WERI-Rb-1 (cell line): ENCODE measurements around the gene SAMD5.

Experiments used
- DNase-seq: peaks from one replicate; pipeline ENCODE4 v3.0.0-alpha.2; 2020
- H3K27ac ChIP-seq: fragments of 250-450 bp; sonication (Bioruptor Pico); 2 replicates; pipeline ENCODE4 v1.5.1; 2020; ENCODE audit warnings: mild to moderate bottlenecking, moderate library complexity
- H3K27me3 ChIP-seq: fragments of 250-450 bp; sonication (Bioruptor Pico); 2 replicates; pipeline ENCODE4 v1.5.1; 2021; ENCODE audit warnings: mild to moderate bottlenecking, low read depth, moderate library complexity; ENCODE audit not compliant: insufficient read depth, severe bottlenecking
- H3K36me3 ChIP-seq: fragments of 250-450 bp; sonication (Bioruptor Pico); 2 replicates; pipeline ENCODE4 v1.5.1; 2020; ENCODE audit warnings: mild to moderate bottlenecking, moderate library complexity
- H3K4me3 ChIP-seq: 2 replicates; pipeline ENCODE4 v1.5.1; 2011; ENCODE audit warnings: low read depth, mild to moderate bottlenecking, control low read depth, low read length
- H3K9me3 ChIP-seq: fragments of 250-450 bp; sonication (Bioruptor Pico); 2 replicates; pipeline ENCODE4 v1.5.1; 2021; ENCODE audit warnings: mild to moderate bottlenecking, moderate library complexity; ENCODE audit not compliant: severe bottlenecking
- TF ChIP-seq, protein P1 (sequence below): IDR thresholded peaks from 2 replicates; pipeline ENCODE4 v1.5.1; 2011; ENCODE audit warnings: low read depth, mild to moderate bottlenecking, control low read depth, inconsistent platforms, low read length

Gene SAMD5

DNA sequence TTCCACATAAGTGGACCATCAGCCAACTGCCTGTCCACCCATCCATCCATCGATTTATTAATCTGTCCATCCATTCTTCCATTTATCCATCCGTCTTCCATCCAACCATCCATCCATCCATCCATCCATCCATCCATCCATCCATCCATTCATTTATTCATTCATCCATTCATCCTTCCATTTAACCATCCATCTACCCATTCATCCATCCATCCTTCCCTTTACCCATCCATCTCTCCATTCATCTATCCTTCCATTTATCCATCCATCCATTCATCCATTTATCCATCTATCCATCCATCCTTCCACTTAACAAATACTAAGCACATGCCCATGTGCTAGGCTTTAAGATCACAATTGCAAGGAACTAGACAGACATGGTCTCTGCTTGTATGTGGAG, 6.8 kb downstream of the SAMD5 start:
- no peak overlapping the region for H3K27ac ChIP-seq
- no peak for DNase-seq
- H3K4me3 ChIP-seq = no peak overlapping the region
- no peaks in the 10 kb centered on the region for H3K36me3 ChIP-seq
- H3K9me3 ChIP-seq = no peaks in the 10 kb centered on the region
- TF ChIP-seq, protein P1, sequence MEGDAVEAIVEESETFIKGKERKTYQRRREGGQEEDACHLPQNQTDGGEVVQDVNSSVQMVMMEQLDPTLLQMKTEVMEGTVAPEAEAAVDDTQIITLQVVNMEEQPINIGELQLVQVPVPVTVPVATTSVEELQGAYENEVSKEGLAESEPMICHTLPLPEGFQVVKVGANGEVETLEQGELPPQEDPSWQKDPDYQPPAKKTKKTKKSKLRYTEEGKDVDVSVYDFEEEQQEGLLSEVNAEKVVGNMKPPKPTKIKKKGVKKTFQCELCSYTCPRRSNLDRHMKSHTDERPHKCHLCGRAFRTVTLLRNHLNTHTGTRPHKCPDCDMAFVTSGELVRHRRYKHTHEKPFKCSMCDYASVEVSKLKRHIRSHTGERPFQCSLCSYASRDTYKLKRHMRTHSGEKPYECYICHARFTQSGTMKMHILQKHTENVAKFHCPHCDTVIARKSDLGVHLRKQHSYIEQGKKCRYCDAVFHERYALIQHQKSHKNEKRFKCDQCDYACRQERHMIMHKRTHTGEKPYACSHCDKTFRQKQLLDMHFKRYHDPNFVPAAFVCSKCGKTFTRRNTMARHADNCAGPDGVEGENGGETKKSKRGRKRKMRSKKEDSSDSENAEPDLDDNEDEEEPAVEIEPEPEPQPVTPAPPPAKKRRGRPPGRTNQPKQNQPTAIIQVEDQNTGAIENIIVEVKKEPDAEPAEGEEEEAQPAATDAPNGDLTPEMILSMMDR = no peak
- H3K27me3 ChIP-seq = no peaks in the 10 kb centered on the region

DNA sequence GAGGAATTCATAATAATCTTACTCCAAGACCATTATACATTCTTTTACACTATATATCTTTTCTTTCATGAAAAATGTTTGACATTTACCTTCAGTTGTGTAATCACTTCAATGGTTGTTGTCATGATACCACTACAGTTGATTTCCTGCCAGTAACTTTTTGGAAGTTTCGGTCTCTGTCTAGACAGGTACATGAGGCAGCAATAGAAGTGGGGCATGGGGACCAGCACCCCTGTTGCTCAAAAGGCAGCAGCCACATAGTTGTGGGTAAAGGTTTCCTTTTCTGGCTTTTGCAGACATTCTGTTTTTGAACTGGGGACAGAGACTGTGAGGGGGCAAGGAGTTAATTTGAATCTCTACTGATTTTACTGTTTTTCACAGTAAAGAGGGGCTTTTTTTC, 14.1 kb downstream of the SAMD5 start:
- DNase-seq = no peak

DNA sequence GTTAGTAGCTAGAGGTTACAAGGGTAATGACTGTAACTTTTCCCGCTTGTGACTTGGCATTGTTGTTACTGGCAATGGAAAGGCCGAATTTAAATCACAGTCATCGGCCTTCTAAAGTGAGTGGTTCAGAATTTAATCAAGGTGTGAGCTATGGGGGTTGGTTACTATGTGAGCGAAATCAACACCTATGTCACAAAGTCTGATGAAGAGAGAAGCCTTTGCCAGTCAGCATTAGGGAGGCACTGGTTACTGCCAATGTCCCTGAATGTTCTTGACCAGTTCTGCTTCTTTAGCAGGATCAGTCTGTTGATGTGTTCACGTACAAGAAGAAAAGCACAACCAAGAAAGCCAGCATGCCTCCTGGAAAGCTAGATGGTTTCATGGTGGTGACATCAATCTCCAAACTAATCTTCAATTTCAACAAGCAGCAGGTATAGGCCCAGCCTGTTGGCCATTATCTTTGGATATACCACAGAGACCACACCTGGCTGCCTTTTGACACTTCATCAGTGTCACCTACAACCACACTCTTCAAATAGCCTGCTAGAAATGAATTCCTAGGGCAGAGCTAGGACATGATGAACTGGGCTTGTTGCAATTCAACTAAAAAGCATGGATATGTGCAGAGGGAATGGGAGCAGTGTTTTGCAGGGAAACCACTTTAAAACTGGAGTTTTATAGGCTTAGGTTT, 17.2 kb downstream of the SAMD5 start:
- no peaks in the 10 kb centered on the region for H3K27me3 ChIP-seq
- no peak overlapping the region for H3K27ac ChIP-seq
- no peaks in the 10 kb centered on the region for H3K36me3 ChIP-seq
- H3K9me3 ChIP-seq = no peaks in the 10 kb centered on the region
- DNase-seq = no peak
- TF ChIP-seq, protein P1 = no peak
- no peak overlapping the region for H3K4me3 ChIP-seq

More for the DNA sequence above, 14.1 kb downstream of the SAMD5 start:
- TF ChIP-seq, protein P1 = no peak
- H3K27me3 ChIP-seq = no peaks in the 10 kb centered on the region
- no peaks in the 10 kb centered on the region for H3K9me3 ChIP-seq
- H3K27ac ChIP-seq = no peak overlapping the region
- no peak overlapping the region for H3K4me3 ChIP-seq
- no peaks in the 10 kb centered on the region for H3K36me3 ChIP-seq

DNA sequence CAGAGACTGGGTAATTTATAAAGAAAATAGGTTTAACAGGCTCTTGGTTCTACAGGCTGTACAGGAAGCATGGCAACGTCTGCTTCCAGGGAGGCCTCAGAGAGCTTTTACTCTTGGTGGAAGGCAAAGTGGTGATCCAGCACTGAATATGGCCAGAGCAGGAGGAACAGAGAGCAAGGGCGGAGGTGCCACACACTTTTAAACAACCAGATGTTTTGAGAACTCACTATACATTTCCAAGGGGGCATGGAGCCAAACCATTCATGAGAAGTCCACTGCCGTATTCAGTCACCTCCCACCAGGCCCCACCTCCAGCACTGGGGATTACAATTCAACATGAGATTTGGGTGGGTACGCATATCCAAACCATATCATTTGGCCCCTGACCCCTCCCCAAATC, 18.7 kb downstream of the SAMD5 start:
- Histone ChIP-seq H3K4me3 (no peak overlapping the region), H3K27ac (no peak overlapping the region), H3K9me3 (no peaks in the 10 kb centered on the region), H3K27me3 (no peaks in the 10 kb centered on the region), H3K36me3 (no peaks in the 10 kb centered on the region)
- TF ChIP-seq, protein P1 = no peak
- DNase-seq = no peak

DNA sequence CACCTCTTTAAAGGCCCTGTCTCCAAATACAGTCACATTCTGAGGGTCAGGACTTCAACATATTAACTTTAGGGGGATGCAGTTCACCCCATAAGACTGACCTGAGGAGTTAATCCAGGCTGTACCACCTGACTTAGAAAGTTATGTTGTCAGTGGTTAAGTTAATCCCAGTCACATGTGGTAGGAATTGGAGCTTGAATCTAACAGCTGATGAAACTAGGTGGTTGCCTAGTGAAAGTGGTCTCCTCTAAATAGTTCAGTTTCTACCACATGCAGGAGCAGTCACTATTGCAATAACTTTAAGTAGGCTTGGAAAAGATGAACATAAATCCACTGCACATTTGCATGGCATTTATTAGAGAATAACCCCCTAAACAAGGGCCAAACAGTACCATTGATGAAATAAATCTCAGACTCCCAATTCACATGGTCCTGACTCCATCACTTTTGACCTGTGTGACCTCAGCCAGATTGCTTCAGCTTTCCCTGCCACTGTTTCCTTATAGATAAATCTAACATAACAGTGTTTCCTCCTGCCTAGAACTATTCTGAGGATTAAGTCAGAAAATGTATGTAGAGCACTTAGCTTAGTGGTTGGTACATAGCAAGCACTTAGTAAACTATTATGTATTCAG, 20.1 kb downstream of the SAMD5 start:
- DNase-seq = no peak
- TF ChIP-seq, protein P1 = no peak
- Histone ChIP-seq H3K27me3 (no peaks in the 10 kb centered on the region), H3K9me3 (no peaks in the 10 kb centered on the region), H3K4me3 (no peak overlapping the region), H3K27ac (no peak overlapping the region), H3K36me3 (no peaks in the 10 kb centered on the region)
